ENCODE results near the gene ZNF793.

DNA sequence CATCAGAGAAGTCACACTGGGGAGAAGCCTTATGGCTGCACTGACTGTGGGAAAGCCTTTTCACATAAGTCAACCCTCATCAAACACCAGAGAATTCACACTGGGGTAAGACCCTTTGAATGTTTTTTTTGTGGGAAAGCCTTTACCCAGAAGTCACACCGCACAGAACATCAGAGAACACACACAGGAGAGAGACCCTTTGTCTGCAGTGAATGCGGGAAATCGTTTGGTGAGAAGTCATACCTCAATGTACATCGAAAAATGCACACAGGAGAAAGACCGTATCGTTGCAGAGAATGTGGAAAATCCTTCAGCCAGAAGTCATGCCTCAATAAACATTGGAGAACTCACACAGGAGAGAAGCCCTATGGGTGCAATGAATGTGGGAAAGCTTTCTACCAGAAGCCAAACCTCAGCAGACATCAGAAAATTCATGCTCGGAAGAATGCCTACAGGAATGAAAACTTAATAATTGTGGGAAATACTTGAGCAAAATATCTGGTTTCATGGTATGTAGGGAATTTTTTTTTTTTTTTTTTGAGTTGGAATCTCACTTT lies 30.7 kb downstream of the ZNF793 start:
- no peak for TF ChIP-seq EZH2 (IDR thresholded peaks at IDR 0.05; ENCODE audit: borderline replicate concordance, low read length)
- TF ChIP-seq, protein P1, sequence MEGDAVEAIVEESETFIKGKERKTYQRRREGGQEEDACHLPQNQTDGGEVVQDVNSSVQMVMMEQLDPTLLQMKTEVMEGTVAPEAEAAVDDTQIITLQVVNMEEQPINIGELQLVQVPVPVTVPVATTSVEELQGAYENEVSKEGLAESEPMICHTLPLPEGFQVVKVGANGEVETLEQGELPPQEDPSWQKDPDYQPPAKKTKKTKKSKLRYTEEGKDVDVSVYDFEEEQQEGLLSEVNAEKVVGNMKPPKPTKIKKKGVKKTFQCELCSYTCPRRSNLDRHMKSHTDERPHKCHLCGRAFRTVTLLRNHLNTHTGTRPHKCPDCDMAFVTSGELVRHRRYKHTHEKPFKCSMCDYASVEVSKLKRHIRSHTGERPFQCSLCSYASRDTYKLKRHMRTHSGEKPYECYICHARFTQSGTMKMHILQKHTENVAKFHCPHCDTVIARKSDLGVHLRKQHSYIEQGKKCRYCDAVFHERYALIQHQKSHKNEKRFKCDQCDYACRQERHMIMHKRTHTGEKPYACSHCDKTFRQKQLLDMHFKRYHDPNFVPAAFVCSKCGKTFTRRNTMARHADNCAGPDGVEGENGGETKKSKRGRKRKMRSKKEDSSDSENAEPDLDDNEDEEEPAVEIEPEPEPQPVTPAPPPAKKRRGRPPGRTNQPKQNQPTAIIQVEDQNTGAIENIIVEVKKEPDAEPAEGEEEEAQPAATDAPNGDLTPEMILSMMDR (conservative IDR thresholded peaks at IDR 0.05 in 1 of 2, IDR thresholded peaks at IDR 0.05 in 1 of 2; ENCODE audit: extremely low read depth in 1 of 2, insufficient read depth in 1 of 2, low read depth in 1 of 2, low read length in 2 of 2): no peak

All from mammary epithelial cell (primary cell).